Testis (tissue), 3 donors: ENCODE measurements around the gene FARP2. TPM values are rescaled to one million over a fixed set of nuclear protein-coding genes. Genes with fewer than 3 reads are reported as not detected.

Source experiments
- DNase-seq: peaks from one replicate; pipeline ENCODE4 v3.0.0-alpha.2; 2019
- H3K27ac ChIP-seq, 2 donors: fragments of 200-600 bp; sonication (generic); one replicate each; pipeline ENCODE4 v1.5.1; 2019
- H3K27me3 ChIP-seq: fragments of 200-600 bp; sonication (generic); one replicate; pipeline ENCODE4 v1.5.1; 2019
- H3K36me3 ChIP-seq: fragments of 200-600 bp; sonication (generic); one replicate; pipeline ENCODE4 v1.5.1; 2017; ENCODE audit warnings: low read depth; ENCODE audit errors: missing control alignments
- H3K4me1 ChIP-seq: fragments of 200-600 bp; sonication (generic); one replicate; pipeline ENCODE4 v1.5.1; 2019
- H3K4me3 ChIP-seq, 2 donors: fragments of 200-600 bp; sonication (generic); one replicate each; pipeline ENCODE4 v1.5.1; 2017 to 2019
- H3K9me3 ChIP-seq: fragments of 200-600 bp; sonication (generic); one replicate; pipeline ENCODE4 v1.5.1; 2017
- CTCF ChIP-seq, 3 experiments: fragments of 450-650 bp in 2 of 3; fragments of 200-600 bp in 1 of 3; sonication (generic) in 1 of 3; IDR thresholded peaks; one replicate each; pipeline ENCODE4 v1.5.1; 2016 to 2019; ENCODE audit warnings: antibody characterized with exemption in 3 of 3, mild to moderate bottlenecking in 2 of 3, moderate library complexity in 1 of 3
- POLR2A ChIP-seq: fragments of 450-650 bp; IDR thresholded peaks from one replicate; pipeline ENCODE4 v1.6.1; 2017; ENCODE audit warnings: antibody characterized with exemption, mild to moderate bottlenecking, moderate library complexity
- WGBS, 2 donors: methylation state at CpG; one replicate each; pipeline ENCODE4 v1.1.5; 2018; 5-methylcytosine and 5-hydroxymethylcytosine counted together
- intact Hi-C: fragments of 100-400 bp; cut with DNase I; formaldehyde crosslinking; loops from one replicate; pipeline ENCODE4 v1.15.1; 2023; ENCODE audit warnings: low total_unique reads
- polyA plus RNA-seq: library from polyadenylated mRNA; stranded (reverse); fragments of 350-450 nt; fragmentation: Illumina TruSeq; extraction: RNeasy Lipid Tissue Mini Kit (QIAGEN cat#74804); gene quantifications from one replicate; pipeline ENCODE4 v1.2.3, GENCODE V29; 2014; ENCODE audit warnings: low read depth, low replicate concordance; ENCODE audit not compliant: insufficient read depth
- total RNA-seq, 2 donors: library from RNA; depleted of rRNA; stranded (reverse); fragments of >200 nt; gene quantifications; one replicate each; pipeline ENCODE4 v1.2.3, GENCODE V29; 2016

Gene FARP2
- total and polyA plus RNA-seq, 3 donors from 2014 or later: 69.8 to 145 (median 78.1) TPM

DNA sequence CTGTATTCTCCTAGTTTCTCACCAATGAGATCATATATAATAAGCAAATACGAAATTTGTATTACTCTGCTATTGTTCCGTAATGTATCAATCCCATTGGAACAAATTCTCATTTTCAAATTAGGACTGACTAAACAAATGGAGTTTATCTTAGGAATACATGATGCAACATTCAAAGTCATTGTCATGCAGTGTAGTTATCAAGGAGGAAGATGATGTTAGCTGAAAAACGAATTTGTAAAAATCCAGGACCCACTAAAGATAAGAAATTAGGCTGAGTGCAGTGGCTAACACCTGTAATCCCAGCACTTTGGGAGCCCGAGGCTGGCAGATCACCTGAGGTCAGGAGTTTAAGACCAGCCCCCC is 25.5 kb upstream of the FARP2 start:
- Histone ChIP-seq H3K27ac (no peak overlapping the region), H3K9me3 (no peaks in the 10 kb centered on the region), H3K4me1 (no peaks in the 10 kb centered on the region), H3K27me3 (no peaks in the 10 kb centered on the region), H3K36me3 (no peaks in the 10 kb centered on the region), H3K4me3 (no peak overlapping the region)
- TF ChIP-seq POLR2A: no peak
- TF ChIP-seq CTCF (IDR thresholded peaks at IDR 0.05): no peak
- 82 to 90% methylated on average over 4 of the region's 4 CpGs for WGBS, 2 donors
- DNase-seq: no peak
- intact Hi-C loops: no loop called here

GRCh38 chr2:241334813-241335212 is 21.3 kb upstream of the FARP2 start:
- Histone ChIP-seq H3K4me1 (peaks cover 7% of the 10 kb centered on the region), H3K27ac (no peak overlapping the region), H3K9me3 (no peaks in the 10 kb centered on the region), H3K27me3 (no peaks in the 10 kb centered on the region), H3K4me3 (no peak overlapping the region), H3K36me3 (no peaks in the 10 kb centered on the region)
- WGBS, 2 donors: 90% methylated on average over 2 of the region's 2 CpGs
- DNase-seq: no peak
- no peak for TF ChIP-seq POLR2A
- TF ChIP-seq CTCF (IDR thresholded peaks at IDR 0.05): no peak
- intact Hi-C loops: no loop called here

DNA sequence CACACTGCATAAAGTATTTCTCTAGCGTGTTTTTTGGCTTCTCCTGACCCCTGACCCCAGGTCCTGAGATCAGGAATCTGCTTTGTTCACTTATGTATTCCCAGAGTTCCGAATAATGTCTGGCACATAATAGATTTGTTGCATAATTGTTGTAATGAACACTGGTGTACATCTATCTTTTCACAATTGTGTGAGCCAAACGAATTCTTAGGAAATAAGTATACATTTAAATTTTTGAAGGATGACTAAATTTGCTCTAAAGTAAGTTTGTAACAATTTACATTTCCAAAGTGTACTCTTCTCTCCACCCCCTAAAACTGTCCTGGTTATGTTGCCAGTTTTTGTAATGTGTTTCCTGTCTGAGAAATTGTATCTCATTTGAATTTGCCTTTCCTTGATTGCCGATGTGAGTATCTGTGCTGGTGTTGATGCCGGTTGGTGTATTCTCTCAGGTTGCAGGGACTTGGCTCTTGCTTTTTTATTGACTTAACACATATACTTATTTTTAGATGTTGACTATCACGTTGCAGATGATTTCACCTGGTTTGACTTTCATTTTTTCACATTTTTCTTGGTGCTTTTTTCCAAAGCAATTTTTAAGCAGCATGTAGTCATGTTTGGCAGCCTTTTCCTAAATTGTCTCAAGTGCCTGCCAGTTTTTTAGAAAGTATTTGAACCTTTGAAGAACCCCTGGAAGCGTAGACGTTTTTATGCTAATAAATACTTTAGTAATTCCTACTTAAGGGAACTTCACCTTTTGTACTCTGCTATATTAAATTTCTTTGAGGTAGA is 16.1 kb upstream of the FARP2 start:
- H3K9me3 ChIP-seq: no peaks in the 10 kb centered on the region
- intact Hi-C loops: no loop called here
- TF ChIP-seq CTCF (IDR thresholded peaks at IDR 0.05): no peak
- no peak for TF ChIP-seq POLR2A
- H3K4me1 ChIP-seq: peaks cover 10% of the 10 kb centered on the region
- H3K36me3 ChIP-seq: no peaks in the 10 kb centered on the region
- no peak overlapping the region for H3K4me3 ChIP-seq
- WGBS, 2 donors: 37 to 39% methylated on average over 8 of the region's 8 CpGs
- H3K27me3 ChIP-seq: no peaks in the 10 kb centered on the region
- DNase-seq: no peak
- peak overlapping the region in 1 of 2 donors; percentile 21 for H3K27ac ChIP-seq

DNA sequence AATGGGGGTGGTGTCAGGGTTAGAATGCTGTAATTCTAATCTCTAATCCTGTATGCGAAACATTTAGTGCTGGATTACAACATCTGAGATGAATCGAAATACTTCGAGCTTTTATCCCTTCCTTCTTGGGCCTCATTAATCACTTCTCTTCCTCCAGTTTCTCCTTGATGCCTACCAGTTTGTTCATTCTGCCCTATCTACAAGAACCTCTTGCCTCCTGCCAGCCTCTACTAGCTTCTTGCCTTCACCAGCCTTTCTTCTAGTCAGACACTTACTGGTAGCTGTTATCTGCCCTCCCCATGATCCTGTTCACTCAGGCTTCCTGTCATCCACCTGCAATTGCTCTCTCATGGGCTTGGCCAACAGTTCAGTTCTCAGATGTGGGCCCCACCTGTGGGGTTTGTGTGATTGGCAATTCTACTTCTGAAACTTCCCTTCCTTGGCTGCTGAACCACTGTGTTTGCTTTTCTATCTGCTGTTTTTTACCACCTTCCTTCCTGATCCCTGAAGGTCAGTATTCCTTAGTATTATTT is 15.4 kb upstream of the FARP2 start:
- Histone ChIP-seq H3K36me3 (no peaks in the 10 kb centered on the region), H3K4me1 (peaks cover 10% of the 10 kb centered on the region), H3K27me3 (no peaks in the 10 kb centered on the region), H3K4me3 (no peak overlapping the region), H3K27ac (peak overlapping the region in 1 of 2 donors; percentile 21), H3K9me3 (no peaks in the 10 kb centered on the region)
- 66 to 75% methylated on average over 3 of the region's 3 CpGs for WGBS, 2 donors
- intact Hi-C loops: no loop called here
- TF ChIP-seq POLR2A (no peak), CTCF (IDR thresholded peaks at IDR 0.05) (no peak)
- no peak for DNase-seq
